Measurements from ENCODE around the gene GPX4.

GPX4 gene

DNA sequence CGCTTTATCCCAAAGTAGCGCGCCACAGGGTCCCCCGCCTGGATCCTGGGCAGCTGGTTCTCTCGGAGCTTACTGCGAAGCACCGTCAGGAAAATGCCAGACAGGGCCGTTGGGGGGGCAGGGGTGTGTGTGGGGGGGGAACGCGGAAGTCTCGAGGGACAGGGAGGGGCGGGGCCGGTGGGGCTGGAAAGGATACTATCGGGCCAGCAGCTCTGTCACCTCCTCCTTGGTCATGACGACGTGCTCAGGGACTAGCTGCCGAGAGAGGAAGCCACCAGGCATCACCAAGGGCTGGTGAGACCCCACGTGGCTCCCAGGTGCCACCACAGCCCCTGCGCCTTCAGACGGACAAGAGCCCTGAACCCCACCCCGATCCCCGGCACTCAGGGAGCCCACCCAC lies 13.9 kb upstream of the GPX4 start:
- no peak for TF ChIP-seq CTCF (IDR thresholded peaks at IDR 0.05; ENCODE audit: borderline replicate concordance, control extremely low read depth, extremely low read depth, insufficient read depth, missing control alignments)
- in situ Hi-C loops (cut with MboI; ENCODE audit: low sequenced_read_pairs, unreplicated experiment), result no loop called here
- no peak for DNase-seq (ENCODE audit: low spot score)

DNA sequence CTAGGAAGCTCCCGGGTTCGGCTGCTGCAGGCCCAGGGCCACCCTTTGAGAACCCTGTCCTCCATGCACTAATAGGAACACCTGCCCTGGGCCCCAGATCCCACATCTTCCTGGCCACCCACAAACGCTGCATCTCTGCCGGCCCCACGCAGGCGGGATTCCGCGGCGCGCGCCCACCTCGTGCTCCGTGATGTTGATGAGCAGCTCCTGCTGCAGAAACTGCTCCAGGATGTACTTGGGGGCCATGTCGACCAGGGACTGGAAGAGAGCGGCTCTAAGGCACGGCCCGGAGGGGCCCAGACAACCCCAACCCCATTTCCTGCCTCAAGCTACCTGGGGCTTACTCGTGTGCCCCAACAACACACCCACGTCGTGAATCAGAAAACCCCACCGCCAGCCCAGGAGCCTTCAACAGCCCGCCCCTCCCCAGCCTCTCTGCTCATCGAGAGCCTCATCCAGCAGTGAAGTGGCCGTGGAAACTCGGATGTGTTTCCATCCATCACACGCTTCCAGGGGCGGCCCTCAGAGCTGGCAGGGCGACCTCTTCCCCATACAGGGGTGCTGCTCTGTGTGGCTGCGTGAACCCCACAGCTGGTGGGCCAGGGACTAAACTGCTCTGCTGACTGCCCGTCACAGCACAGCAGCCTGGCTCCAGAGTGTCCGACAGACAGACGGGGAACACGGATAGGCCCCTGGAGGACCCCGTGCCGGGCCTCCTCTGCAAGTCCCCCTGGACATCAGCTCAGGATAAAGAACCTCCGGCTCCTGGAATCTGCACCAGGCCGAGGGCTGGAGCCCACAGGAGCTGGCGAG lies 12.9 kb upstream of the GPX4 start:
- in situ Hi-C loops (cut with MboI; ENCODE audit: low sequenced_read_pairs, unreplicated experiment), result no loop called here
- no peak for TF ChIP-seq CTCF (IDR thresholded peaks at IDR 0.05; ENCODE audit: borderline replicate concordance, control extremely low read depth, extremely low read depth, insufficient read depth, missing control alignments)
- DNase-seq (ENCODE audit: low spot score), result no peak

DNA sequence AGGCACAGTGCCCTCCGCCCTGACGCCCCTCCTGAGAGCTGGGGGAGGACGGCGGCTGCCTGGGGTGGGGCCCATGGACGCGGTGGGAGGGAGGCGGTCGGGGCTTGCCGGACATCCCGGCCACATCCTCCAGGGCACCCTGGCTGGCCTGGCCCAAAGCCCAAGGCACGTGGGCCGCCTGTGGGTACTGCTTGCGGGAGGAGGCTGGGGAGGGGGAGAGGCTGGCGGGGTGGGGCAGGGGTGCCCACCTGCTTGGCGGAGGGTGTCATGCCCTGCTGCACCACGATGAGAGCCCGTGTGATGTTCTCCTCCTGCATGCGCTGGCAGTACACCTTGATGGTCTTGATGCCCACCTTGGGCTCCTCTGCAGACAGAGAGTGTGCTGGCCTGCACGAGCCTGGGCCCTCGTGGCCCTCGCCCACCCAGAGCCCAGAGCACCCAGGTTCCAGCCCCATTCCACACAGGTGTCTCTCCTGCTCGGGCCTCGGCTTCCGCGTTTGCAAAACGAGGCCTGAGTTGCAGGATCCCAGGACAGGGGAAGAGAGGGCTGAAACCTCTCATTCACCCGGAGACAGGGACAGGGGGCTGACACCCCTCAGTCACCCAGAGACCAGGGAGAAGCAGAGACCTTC lies 12.1 kb upstream of the GPX4 start:
- in situ Hi-C loops (cut with MboI; ENCODE audit: low sequenced_read_pairs, unreplicated experiment), result no loop called here
- DNase-seq (ENCODE audit: low spot score), result no peak
- no peak for TF ChIP-seq CTCF (IDR thresholded peaks at IDR 0.05; ENCODE audit: borderline replicate concordance, control extremely low read depth, extremely low read depth, insufficient read depth, missing control alignments)

- TF ChIP-seq CTCF (IDR thresholded peaks at IDR 0.05; ENCODE audit: borderline replicate concordance, control extremely low read depth, extremely low read depth, insufficient read depth, missing control alignments), result no peak
- in situ Hi-C loops (cut with MboI; ENCODE audit: low sequenced_read_pairs, unreplicated experiment), result no loop called here
- no peak for DNase-seq (ENCODE audit: low spot score)
Measured at GRCh38 chr19:1093330-1093729, 10.5 kb upstream of the GPX4 start.

DNA sequence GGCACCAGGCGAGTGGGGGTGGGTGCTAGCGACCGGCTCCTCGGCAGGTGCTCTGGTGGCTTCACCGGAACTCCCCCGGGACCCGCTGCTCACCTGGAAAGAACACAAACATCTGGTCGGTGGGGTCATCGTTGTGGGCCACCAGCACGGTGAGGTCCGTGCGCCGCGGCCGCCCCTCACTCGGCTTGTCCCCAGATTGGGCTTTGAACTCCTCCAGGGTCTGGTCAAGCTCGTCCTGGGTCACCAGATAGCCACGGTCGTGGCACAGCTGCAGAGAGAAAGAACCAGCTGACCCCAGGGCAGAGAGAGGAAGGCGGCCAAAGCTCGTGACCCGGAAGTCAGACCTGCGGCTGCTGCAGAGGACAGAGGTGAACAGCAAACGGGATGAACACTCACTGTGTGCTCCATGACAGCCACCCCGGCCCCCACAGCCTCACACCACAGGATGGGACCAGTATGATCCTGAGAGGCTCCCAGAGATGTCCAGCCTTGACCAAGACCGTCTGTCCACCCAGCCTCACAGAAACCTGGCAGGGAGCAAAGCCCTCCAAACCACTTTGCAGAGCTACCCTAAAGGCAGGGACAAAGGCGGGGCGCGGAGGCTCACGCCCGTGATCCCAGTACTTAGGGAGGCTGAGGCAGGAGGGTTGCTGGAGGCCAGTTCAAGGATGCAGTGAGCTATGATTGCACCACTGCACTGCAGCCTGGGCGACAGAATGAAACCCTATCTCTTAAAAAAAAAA lies 9.8 kb upstream of the GPX4 start:
- in situ Hi-C loops (cut with MboI; ENCODE audit: low sequenced_read_pairs, unreplicated experiment), result no loop called here
- no peak for TF ChIP-seq CTCF (IDR thresholded peaks at IDR 0.05; ENCODE audit: borderline replicate concordance, control extremely low read depth, extremely low read depth, insufficient read depth, missing control alignments)
- no peak for DNase-seq (ENCODE audit: low spot score)

GRCh38 chr19:1094655-1094977 lies 9.2 kb upstream of the GPX4 start:
- in situ Hi-C loops (cut with MboI; ENCODE audit: low sequenced_read_pairs, unreplicated experiment), result no loop called here
- DNase-seq (ENCODE audit: low spot score), result no peak
- no peak for TF ChIP-seq CTCF (IDR thresholded peaks at IDR 0.05; ENCODE audit: borderline replicate concordance, control extremely low read depth, extremely low read depth, insufficient read depth, missing control alignments)
